OCI-LY1 (cell line): ENCODE data around the gene SLC11A1.

ENCODE experiments used
- CTCF ChIP-seq: fragments of 200-600 bp; sonication (generic), shearing (Covaris generic); IDR thresholded peaks from 2 replicates; pipeline ENCODE4 v1.5.1; 2017; ENCODE audit warnings: mild to moderate bottlenecking, antibody characterized with exemption, low read length, moderate library complexity, mixed read lengths
- EZH2 ChIP-seq: fragments of 200-600 bp; sonication (generic), shearing (Covaris generic); IDR thresholded peaks from 2 replicates; pipeline ENCODE4 v1.8.0; 2017; ENCODE audit warnings: borderline replicate concordance, mixed run types, mild to moderate bottlenecking, antibody characterized with exemption, low read length, moderate library complexity, mixed read lengths

GRCh38 chr2:218332288-218332687 is 49.8 kb upstream of the SLC11A1 start:
- TF ChIP-seq EZH2 (no peak), CTCF (no peak)
